GM12864 (cell line): ENCODE measurements around the gene TMC1.

Source experiments
- DNase-seq: peaks from one replicate; pipeline ENCODE4 v3.0.0-alpha.2; 2011; ENCODE audit warnings: low read depth
- H3K4me3 ChIP-seq: 2 replicates; pipeline ENCODE4 v1.5.1; 2011; ENCODE audit warnings: mild to moderate bottlenecking, low read depth, low read length, control low read depth
- CTCF ChIP-seq: IDR thresholded peaks from 2 replicates; pipeline ENCODE4 v1.5.1; 2011; ENCODE audit warnings: low read depth, mild to moderate bottlenecking, moderate library complexity, low read length, control low read depth, inconsistent platforms; ENCODE audit errors: missing control alignments

TMC1 gene

GRCh38 chr9:72656021-72656420 is 134.6 kb downstream of the TMC1 start:
- DNase-seq = no peak
- H3K4me3 ChIP-seq = no peak overlapping the region
- no peak for TF ChIP-seq CTCF

- DNase-seq = no peak
- no peak for TF ChIP-seq CTCF
- H3K4me3 ChIP-seq = no peak overlapping the region
Measured at GRCh38 chr9:72657023-72657422, 135.6 kb downstream of the TMC1 start.

GRCh38 chr9:72658703-72659102 is 137.3 kb downstream of the TMC1 start:
- TF ChIP-seq CTCF = no peak
- H3K4me3 ChIP-seq = no peak overlapping the region
- no peak for DNase-seq

- no peak for TF ChIP-seq CTCF
- no peak for DNase-seq
- no peak overlapping the region for H3K4me3 ChIP-seq
Measured at GRCh38 chr9:72661401-72662135, 140.2 kb downstream of the TMC1 start.

- no peak overlapping the region for H3K4me3 ChIP-seq
- no peak for TF ChIP-seq CTCF
- no peak for DNase-seq
Measured at GRCh38 chr9:72665421-72665820, 144.0 kb downstream of the TMC1 start.

GRCh38 chr9:72667181-72667580 is 145.8 kb downstream of the TMC1 start:
- DNase-seq = no peak
- H3K4me3 ChIP-seq = no peak overlapping the region
- no peak for TF ChIP-seq CTCF

GRCh38 chr9:72674961-72675360 is 153.6 kb downstream of the TMC1 start:
- H3K4me3 ChIP-seq = no peak overlapping the region
- TF ChIP-seq CTCF = no peak
- no peak for DNase-seq
